HL-60/S4 (cell line): ENCODE measurements around the gene FADD.

Source experiments
- in situ Hi-C: fragments of 300-500 bp; cut with MboI; formaldehyde crosslinking; loops from 2 replicates; pipeline ENCODE4 v1.14.3; 2022; ENCODE audit warnings: low sequenced_read_pairs

Gene FADD

DNA sequence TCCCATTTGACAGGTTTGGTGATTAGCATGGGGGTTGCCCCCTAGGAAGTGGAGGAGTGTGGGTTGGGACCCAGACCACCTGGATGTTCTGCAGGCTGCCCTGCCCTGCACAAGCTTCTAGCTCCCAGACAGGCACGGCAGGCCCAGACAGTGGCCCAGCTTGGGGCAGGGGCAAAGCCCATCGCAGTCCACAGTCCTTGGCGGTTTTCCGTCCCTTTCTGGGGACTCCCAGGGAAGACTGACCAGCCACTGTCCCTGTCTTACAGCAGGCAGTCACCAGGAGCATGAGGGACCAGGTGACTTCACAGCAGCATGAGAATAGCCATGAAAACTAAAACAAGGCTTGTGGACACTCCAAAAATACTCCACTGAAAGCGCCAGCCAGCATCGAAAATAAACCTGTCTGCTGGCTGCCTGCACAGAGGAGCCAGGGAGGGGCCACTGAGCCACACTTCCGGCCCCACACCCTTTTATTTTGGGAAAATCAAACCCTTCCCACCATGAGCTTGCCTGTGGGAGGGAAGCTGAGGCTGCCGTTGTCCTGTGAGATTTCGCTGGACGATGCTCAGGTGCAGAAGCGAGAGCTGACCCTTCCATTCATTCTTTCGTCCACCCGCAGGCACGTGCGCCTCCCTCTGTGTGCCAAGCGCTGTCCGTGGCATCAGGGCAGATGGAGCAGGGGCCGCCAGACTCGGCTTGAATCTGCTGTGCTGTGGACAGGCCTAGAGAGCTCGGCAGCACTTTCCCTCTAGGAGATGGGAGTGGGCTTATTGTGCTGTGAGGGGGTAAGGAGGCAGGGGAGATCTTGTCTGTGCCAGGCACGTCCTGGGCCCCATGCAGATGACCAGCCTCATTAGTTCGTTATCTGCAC, 28.0 kb downstream of the FADD start:
- in situ Hi-C loops = no loop called here

DNA sequence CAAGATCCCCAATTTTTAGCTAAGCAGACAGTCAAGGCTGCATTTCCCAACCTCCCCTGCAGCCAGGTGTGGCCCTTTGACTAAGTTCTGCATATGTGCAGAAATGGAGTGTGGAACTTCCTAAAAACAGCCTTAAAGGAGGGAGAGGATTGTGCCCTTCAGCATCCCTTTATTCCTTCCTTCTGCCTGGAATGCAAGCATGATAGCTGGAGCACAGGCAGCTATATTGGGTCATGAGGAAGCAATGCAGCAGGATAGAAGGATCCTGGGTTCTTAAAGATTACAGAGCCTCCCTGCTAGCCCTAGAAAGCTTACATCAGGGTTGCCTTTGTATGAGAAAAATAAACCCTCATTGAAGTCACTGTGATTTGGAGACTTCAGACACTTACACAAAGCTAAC, 29.9 kb downstream of the FADD start:
- in situ Hi-C loops = no loop called here

DNA sequence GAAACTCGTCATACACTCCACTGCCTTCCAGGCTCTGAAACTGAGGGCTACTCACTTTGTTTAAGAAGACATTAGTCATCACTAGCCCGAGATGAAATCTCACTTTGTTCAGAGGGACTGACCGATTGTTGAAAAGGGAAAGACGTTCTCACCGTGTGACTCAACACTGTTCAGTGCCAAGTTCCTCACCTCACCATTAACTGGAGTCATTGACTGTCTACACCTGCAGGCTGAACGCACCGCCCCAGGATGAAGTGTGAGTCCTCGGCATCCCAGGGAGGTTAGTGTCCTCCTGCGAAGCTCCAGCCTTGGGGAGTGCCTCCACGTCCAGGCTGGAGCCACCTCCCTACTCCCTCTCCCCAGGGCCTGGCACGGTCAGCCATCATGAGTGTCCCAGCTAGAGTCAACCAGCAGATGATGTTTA, 30.4 kb downstream of the FADD start:
- in situ Hi-C loops = no loop called here

DNA sequence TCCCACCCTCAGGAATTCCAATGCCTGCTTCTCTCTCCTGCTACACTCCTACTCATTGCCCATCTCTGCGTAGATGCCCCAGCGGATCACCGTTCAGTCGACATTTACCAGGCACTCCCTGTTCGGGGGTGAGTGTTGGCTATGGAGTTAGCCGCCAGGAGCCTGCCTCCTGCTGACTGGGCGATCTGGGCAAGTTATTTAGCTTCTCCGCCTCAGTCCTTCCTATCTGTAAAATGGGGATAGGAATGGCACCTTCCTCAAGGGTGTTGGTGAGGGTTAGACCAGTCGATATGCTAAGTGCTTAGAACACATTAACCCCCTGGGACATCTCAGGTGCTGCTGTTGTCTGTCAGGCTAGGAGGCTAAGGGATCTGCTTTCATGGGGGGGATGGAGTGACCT, 30.9 kb downstream of the FADD start:
- in situ Hi-C loops = no loop called here

DNA sequence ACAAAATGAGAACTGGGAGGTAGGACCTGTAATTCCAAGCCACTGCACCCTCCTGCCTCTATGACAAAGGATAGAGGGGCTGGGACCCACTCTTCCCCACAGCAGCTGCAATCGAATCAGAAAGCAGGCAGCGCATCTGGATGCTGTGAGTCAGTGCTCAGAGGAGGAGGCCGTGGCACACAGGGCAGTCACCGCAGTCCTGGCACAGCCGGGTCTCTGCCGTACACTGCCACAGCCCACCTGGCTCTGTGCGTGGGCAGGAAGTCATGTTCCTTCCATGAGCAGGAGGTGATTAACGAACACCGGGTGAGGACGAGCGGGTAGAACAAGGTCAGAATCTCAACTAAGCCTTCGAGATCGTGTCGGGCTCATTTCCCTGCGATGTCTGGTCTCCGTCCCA, 37.2 kb downstream of the FADD start:
- in situ Hi-C loops = no loop called here

DNA sequence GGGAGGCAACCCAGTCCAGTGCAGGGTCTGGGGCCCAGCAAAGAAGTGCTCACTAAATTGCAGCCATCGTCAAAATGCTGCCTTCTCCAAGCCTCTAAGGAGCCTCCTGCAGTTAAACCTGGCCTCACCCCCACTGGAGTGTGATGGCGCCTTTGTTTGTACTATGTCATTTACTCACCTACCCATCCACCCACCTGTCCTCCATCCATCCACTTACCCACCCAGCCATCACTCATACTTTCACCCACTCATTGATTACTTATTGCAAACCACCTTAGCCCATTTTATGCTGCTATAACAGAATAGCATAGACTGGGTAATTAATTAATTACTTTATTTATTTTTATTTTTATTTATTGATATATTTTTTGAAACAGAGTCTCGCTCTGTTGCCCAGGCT, 38.6 kb downstream of the FADD start:
- in situ Hi-C loops = no loop called here

DNA sequence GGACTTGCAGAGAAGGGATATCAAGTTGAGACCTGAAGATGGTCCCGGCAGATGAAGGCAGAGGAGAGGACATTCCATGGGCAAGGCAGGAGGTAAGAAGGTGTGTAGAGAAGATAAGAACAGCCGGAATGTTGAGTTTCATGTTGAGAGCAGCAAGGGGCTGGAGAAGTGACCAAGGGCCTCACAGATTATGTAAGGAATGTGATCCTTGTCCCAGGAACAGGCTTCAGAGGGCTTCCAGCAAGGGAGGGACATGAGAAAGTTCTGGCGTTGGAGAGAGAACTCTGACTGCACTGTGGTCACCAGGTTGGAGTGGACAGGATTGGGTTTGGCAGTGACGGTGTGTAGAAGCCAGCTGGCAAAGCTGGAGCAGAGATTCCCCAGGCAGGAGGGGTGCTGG, 39.8 kb downstream of the FADD start:
- in situ Hi-C loops = no loop called here

DNA sequence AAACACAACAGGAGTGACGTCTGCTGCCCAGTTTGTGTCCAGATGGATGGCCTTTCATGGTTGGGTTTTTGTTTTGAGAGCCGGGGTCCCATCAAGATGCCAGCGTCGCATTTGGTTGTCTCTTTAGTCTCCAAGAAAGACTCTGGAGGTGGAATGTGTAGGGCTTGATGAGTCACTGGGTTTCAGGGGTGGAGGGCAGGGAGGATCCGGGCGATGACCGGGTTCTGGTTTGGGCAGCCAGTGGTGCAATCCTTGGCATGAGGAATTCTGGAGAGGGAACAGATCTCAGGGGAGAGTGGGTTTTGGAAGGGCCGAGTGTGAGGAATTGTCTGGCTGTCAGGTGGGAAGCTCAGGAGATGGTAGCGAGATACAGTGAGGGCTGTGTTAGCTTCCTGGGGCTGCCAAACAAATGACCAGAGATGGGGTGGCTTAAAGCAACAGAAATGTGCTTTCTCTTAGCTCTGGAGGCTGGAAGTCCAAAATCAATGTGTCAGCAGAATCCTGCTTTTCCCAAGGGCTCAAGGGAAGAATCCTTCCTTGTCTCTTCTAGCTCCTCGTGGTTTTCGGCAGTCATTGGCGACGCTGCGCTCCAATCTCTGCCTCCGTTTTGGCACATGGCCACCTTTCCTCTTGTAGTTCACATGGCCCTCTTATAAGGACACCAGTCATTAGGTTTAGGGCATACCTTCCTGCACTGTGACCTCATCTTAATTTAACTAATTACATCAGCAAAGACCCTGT, 41.0 kb downstream of the FADD start:
- in situ Hi-C loops = no loop called here

DNA sequence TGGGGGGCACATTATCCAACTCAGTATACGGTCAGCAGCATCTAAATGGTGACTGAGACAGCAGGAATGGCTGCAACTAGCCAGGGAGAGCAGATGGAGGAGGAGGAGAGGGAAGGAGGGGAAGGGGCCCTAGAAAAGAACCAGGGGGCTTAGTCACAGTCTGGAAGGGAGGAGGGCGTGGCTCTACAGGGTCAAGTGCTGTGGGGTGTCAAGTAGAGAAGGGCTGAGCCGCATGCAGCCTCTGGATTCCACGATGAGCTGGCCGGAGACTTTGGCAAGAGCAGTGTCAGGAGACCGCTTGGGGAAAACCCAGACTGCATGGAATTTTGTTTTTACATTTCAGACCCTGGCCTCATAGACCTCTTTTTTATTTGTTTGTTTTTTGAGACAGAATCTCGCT, 41.6 kb downstream of the FADD start:
- in situ Hi-C loops = no loop called here

DNA sequence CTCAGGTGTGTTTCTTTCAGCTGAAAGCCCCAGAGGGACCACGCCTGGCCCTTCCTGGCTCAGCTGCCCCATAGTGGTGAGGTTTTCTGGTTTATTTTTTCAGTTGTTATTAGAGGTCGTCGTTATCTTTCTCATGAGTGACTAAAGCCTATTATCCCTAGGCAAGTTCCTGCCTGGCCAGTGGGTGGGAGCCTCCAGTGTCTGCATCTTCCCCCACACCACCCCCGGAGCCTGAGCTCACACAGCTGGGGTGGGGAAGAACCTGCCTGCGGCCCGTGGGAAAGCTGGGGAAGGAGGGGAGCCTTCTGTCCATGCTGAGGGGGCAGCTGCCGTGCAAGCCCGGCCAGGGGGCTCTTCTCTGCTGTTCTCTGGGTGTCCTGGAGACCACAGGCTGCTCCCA, 43.1 kb downstream of the FADD start:
- in situ Hi-C loops = no loop called here

DNA sequence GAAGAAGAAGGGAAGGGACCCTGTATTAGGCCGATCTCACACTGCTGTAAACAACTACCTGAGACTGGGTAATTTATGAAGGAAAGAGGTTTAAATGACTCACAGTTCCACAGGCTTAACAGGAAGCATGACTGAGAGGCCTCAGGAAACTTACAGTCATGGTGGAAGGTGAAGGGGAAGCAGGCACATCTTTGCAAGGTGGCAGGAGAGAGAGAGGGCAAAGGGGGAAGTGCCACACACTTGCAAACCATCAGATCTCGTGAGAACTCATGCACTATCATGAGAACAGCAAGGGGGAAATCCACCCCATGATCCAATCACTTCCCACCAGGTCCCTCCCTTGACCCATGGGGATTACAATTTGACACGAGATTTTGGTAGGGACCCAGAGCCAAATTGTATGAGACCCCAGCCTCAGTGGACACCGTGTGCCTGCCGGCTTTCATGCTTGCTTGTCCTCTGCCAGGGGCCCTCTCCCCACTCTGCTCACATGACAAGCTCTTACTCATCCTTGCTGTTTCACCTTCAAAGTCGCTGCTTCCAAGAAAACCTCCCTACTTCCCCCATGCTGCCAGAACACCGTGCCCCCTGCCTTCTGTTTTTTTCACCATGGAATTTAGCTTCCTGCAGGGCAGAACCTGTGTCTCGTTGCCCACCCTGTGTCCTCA, 44.1 kb downstream of the FADD start:
- in situ Hi-C loops = no loop called here

DNA sequence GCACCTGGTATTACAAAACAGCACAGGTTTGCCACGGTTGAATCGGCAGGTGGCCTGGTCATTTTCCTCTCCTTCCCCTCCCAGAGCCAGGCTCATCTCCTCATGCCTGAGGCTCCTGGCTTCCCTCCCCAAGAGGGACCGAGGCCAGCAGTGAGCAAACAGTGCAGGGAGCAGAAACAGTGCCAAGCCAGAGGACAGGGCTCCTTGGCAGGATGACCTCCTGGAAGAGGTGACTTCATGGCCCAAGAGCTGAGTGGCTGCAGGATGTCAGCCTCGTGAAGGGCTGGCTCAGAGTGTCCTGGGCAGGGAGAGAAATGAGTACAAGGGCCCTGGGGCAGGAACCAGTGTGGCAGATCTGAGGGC, 44.6 kb downstream of the FADD start:
- in situ Hi-C loops = no loop called here

DNA sequence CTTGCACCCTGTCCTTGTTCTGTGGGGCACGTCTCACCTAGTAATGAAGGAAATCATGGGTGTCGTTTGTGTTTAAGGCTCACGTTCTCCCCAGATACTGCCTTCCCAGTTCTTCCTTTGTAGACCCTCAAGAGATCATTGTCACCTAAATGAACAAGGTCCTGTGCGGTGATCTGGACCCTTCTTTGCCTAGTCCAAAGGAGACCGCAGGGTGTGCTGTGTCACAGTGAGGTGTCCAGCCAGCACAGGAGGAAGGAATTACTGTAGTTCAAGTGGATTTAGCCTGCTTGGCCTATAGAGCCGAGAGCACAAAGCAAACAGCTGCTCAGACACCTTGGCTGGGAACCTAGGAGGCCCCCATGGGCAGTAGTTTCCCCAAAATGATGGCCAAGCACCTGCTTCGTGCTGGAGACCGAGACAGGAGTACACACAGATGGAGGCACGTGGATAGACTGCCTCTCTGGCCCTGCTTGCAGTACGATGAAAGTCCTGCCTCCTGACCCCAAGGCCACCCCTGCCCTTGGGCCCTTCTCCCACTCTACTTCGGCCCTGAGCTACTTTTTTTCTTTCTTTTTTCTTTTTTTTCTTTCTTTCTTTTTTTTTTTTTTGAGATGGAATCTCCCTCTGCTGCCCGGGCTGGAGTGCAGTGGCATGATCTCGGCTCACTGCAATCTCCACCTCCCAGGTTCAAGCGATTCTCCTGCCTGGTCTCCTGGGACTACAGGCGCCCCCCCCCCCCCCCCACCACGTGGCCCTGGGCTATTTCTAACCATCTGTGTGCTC, 48.0 kb downstream of the FADD start:
- in situ Hi-C loops = no loop called here

DNA sequence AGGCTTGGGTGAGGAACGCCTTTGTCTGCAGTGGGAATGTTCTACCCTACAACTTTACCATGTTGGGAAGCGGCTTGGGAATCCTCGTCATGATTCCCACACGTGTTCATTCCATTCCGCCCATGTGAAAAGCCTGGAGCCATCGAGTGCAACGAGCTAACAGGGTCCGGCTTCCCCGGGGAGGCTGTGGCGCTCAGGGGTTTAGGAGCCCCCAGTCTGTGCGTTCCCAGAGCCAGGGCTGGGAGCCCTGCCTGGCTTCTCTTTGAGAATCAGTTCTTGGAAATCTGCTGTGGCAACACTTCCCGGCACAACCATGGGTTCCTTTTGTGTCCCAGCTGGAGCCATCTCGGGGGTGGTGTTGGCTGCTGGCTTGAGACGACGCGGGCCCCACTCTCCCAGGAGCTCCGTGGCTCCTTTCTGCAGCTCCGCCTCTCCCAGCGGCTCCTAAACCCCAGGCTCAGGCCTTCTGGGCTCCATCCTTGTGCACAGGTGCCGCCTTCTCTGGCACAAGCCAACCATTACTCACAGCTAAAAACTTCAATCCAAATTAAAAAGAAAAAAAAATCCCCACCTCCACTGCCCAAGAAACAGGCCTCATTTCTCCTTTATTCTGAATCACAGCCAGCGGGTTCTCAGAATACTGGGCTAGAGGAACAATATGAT, 48.7 kb downstream of the FADD start:
- in situ Hi-C loops = no loop called here

DNA sequence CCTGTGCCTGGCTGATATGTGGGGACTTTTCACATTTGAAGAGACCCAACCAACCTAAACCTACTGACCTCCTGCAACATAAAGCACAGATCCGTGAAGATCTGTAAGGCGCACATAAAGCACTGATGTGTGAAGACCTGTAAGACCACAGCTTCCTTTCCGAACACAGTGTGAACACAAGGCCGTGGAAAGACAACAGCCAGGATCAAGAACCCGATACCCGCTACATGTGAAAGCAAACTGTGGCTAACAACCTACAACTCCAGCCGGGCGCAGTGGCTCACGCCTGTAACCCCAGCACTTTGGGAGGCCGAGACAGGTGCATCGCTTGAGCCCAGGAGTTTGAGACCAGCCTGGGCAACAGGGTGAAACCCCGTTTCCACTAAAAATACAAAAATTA, 49.7 kb downstream of the FADD start:
- in situ Hi-C loops = no loop called here

DNA sequence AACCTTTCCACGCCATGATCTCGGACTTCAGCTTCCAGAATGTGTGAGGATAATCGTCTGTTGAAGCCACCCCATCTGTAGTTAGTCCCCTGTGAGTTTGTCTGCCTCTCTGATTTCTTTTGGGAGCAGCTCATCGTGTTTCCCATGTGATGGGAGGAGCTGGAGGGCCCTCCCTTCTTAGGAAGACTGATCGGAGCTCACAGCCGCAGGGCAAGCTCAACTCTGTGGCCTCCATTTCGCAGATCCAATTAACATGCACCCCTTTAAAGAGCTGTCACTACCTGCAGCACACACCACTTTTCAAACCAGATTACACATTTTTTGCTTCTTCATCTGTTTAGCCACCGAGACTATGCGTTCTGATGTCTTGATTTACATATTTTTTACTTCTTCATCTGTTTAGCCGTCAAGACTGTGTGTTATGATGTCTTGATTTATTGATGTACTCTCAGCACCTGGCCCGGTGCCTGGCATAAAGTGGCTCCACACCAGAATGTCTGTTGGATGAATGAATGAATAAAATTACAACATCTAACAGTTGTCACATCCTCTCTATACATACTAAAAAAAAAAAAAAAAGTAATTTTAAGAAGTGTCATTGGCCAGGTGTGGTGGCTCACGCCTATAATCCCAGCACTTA, 52.5 kb downstream of the FADD start:
- in situ Hi-C loops = no loop called here
